GM19240 (cell line): ENCODE results near the gene PTPRG.

Source experiments
- DNase-seq: peaks from one replicate; pipeline ENCODE4 v3.0.0; 2011; ENCODE audit warnings: low spot score; ENCODE audit not compliant: insufficient read length

PTPRG gene

GRCh38 chr3:61718565-61718964, 157.2 kb downstream of the PTPRG start:
- no peak for DNase-seq

GRCh38 chr3:61719278-61719977, 158.1 kb downstream of the PTPRG start:
- DNase-seq: no peak

- no peak for DNase-seq
These were observed 161.7 kb downstream of the PTPRG start for GRCh38 chr3:61723038-61723437.

GRCh38 chr3:61724183-61724582, 162.8 kb downstream of the PTPRG start:
- DNase-seq: no peak

- no peak for DNase-seq
These were observed 163.4 kb downstream of the PTPRG start for GRCh38 chr3:61724801-61725200.

- DNase-seq: no peak
These were observed 164.5 kb downstream of the PTPRG start for GRCh38 chr3:61725851-61726333.

GRCh38 chr3:61727435-61727834, 166.1 kb downstream of the PTPRG start:
- no peak for DNase-seq

GRCh38 chr3:61729038-61729634, 167.8 kb downstream of the PTPRG start:
- DNase-seq: no peak

GRCh38 chr3:61730056-61730455, 168.7 kb downstream of the PTPRG start:
- DNase-seq: no peak

GRCh38 chr3:61730577-61731231, 169.3 kb downstream of the PTPRG start:
- DNase-seq: no peak

GRCh38 chr3:61733000-61733399, 171.6 kb downstream of the PTPRG start:
- no peak for DNase-seq

GRCh38 chr3:61733876-61734275, 172.5 kb downstream of the PTPRG start:
- no peak for DNase-seq

- DNase-seq: no peak
These were observed 173.6 kb downstream of the PTPRG start for GRCh38 chr3:61734749-61735686.

- DNase-seq: no peak
These were observed 175.1 kb downstream of the PTPRG start for GRCh38 chr3:61736506-61736905.

GRCh38 chr3:61739640-61740039, 178.3 kb downstream of the PTPRG start:
- DNase-seq: no peak

- no peak for DNase-seq
These were observed 179.1 kb downstream of the PTPRG start for GRCh38 chr3:61740494-61740893.

GRCh38 chr3:61741551-61741950, 180.2 kb downstream of the PTPRG start:
- no peak for DNase-seq

GRCh38 chr3:61742006-61742405, 180.6 kb downstream of the PTPRG start:
- no peak for DNase-seq

GRCh38 chr3:61743067-61743466, 181.7 kb downstream of the PTPRG start:
- DNase-seq: no peak

- DNase-seq: no peak
These were observed 182.4 kb downstream of the PTPRG start for GRCh38 chr3:61743686-61744242.

- DNase-seq: no peak
These were observed 186.9 kb downstream of the PTPRG start for GRCh38 chr3:61748288-61748687.
